ENCODE measurements around the gene FAM53C.

GRCh38 chr5:138346889-138347288 is 8.8 kb downstream of the FAM53C start:
- TF ChIP-seq REST (IDR thresholded peaks at IDR 0.05; ENCODE audit: insufficient read depth in 1 of 2, low read depth in 2 of 2, low read length in 2 of 2), result no peak
- TF ChIP-seq POLR2AphosphoS5 (IDR thresholded peaks at IDR 0.05; ENCODE audit: low read depth, low read length), result no peak
